GM12878 (cell line): ENCODE measurements around the gene CRTAP.

Experiments used
- ATF3 ChIP-seq: IDR thresholded peaks from 2 replicates; pipeline ENCODE4 v1.6.1; 2011; ENCODE audit warnings: low read depth, mild to moderate bottlenecking, low read length, moderate library complexity, borderline replicate concordance; ENCODE audit errors: extremely low read depth
- CTCF ChIP-seq, 3 experiments: IDR thresholded peaks in 2 of 3; conservative IDR thresholded peaks in 1 of 3; 2 replicates each; pipeline ENCODE4 v1.5.1; 2011; ENCODE audit warnings: low read depth in 3 of 3, low read length in 3 of 3, mild to moderate bottlenecking in 3 of 3, control low read depth in 2 of 3, moderate library complexity in 2 of 3, inconsistent platforms in 1 of 3, mixed read lengths in 1 of 3; ENCODE audit not compliant: control insufficient read depth in 2 of 3, insufficient read depth in 1 of 3; ENCODE audit errors: extremely low read depth in 1 of 3
- JUNB ChIP-seq: IDR thresholded peaks from 2 replicates; pipeline ENCODE4 v1.6.1; 2016; ENCODE audit warnings: antibody characterized with exemption, mild to moderate bottlenecking
- POLR2A ChIP-seq: IDR thresholded peaks from 2 replicates; pipeline ENCODE4 v1.6.1; 2011; ENCODE audit warnings: low read depth, mild to moderate bottlenecking, low read length

- TF ChIP-seq JUNB (no peak), POLR2A (no peak), CTCF (IDR thresholded peaks at IDR 0.05 in 2 of 3, conservative IDR thresholded peaks at IDR 0.05 in 1 of 3; ENCODE audit: control insufficient read depth in 2 of 3, extremely low read depth in 1 of 3, insufficient read depth in 1 of 3, low read depth in 3 of 3, low read length in 3 of 3) (no peak), ATF3 (no peak)
These were observed 53.5 kb downstream of the CRTAP start for GRCh38 chr3:33167284-33167683.
